Measurements from ENCODE around the gene ABHD16B. TPM values are rescaled to one million over a fixed set of nuclear protein-coding genes. Genes with fewer than 3 reads are reported as not detected.
A peak's percentile ranks its signal among the peaks of the same experiment; 100 is the strongest.

ABHD16B gene
- total and polyA plus RNA-seq, 2 of the 13 experiments (the other 11 are each of a cell fraction or from before 2014, with no cell fraction given) = not detected

DNA sequence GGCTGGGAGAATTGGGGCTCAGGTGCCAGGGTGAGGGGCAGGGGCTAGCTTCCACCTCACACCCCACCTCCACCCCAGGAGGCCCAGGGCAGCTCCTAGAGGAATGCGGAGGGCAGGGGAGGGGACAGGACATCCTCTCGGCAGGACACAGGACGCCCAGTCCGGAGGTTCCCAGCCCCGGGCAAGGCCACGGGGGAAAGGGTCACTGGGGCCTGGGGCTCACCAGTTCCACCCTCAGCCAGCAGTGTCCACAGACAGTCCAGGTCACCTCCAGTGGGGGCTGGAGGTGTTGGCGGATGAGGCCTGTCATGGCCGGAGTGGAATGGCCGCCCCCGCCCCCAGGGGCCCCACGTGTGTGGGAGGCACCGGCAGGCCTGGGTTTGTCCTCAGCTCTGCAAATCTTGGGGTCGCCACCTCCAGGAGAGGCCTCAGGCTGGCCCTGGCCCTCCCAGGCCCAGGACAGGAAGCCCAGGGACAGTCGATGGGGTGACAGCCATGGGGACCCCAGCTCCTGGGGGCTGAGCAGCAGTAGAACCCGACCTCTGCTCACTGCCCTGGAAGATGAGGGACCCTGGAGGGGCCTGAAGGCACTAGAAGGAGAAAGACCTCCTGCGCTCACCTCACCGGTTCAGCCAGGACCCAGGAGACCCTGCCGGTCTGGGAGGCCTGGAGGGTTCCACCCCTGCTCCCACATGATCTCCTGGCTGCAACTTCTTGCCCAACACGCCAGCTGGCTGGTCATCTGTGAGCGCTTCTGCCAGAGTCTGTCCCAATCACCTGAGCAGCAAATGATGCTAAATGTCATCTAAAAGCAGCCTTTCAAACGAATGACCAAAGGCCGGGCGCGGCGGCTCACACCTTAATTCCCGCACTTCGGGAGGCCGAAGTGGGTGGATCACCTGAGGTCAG, 13.0 kb upstream of the ABHD16B start (continued):
- 0 out of 2 replicates have a peak, but pooled peaks have one; percentile 8 for TF ChIP-seq SALL2 (CRISPR knock-in tag; IDR thresholded peaks at IDR 0.05)
- TF ChIP-seq HNRNPL (IDR thresholded peaks at IDR 0.05; ENCODE audit: low read depth, low read length) = 0 out of 2 replicates have a peak, but pooled peaks have one; percentile 43
- 0 out of 2 replicates have a peak, but pooled peaks have one; percentile 10 for TF ChIP-seq ZC3H4 (CRISPR knock-in tag; IDR thresholded peaks at IDR 0.05; ENCODE audit: borderline replicate concordance)
- TF ChIP-seq RORA (CRISPR knock-in tag; IDR thresholded peaks at IDR 0.05) = no peak
- TF ChIP-seq ZNF720 (CRISPR knock-in tag; IDR thresholded peaks at IDR 0.05) = no peak
- TF ChIP-seq ZBTB3 (CRISPR knock-in tag; IDR thresholded peaks at IDR 0.05; ENCODE audit: borderline replicate concordance, low read depth) = no peak
- TF ChIP-seq, protein P1, sequence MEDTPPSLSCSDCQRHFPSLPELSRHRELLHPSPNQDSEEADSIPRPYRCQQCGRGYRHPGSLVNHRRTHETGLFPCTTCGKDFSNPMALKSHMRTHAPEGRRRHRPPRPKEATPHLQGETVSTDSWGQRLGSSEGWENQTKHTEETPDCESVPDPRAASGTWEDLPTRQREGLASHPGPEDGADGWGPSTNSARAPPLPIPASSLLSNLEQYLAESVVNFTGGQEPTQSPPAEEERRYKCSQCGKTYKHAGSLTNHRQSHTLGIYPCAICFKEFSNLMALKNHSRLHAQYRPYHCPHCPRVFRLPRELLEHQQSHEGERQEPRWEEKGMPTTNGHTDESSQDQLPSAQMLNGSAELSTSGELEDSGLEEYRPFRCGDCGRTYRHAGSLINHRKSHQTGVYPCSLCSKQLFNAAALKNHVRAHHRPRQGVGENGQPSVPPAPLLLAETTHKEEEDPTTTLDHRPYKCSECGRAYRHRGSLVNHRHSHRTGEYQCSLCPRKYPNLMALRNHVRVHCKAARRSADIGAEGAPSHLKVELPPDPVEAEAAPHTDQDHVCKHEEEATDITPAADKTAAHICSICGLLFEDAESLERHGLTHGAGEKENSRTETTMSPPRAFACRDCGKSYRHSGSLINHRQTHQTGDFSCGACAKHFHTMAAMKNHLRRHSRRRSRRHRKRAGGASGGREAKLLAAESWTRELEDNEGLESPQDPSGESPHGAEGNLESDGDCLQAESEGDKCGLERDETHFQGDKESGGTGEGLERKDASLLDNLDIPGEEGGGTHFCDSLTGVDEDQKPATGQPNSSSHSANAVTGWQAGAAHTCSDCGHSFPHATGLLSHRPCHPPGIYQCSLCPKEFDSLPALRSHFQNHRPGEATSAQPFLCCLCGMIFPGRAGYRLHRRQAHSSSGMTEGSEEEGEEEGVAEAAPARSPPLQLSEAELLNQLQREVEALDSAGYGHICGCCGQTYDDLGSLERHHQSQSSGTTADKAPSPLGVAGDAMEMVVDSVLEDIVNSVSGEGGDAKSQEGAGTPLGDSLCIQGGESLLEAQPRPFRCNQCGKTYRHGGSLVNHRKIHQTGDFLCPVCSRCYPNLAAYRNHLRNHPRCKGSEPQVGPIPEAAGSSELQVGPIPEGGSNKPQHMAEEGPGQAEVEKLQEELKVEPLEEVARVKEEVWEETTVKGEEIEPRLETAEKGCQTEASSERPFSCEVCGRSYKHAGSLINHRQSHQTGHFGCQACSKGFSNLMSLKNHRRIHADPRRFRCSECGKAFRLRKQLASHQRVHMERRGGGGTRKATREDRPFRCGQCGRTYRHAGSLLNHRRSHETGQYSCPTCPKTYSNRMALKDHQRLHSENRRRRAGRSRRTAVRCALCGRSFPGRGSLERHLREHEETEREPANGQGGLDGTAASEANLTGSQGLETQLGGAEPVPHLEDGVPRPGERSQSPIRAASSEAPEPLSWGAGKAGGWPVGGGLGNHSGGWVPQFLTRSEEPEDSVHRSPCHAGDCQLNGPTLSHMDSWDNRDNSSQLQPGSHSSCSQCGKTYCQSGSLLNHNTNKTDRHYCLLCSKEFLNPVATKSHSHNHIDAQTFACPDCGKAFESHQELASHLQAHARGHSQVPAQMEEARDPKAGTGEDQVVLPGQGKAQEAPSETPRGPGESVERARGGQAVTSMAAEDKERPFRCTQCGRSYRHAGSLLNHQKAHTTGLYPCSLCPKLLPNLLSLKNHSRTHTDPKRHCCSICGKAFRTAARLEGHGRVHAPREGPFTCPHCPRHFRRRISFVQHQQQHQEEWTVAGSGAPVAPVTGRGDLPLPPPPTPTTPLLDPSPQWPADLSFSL (CRISPR knock-in tag; IDR thresholded peaks at IDR 0.05) = 0 out of 2 replicates have a peak, but pooled peaks have one; percentile 50
- TF ChIP-seq KDM3A (CRISPR knock-in tag; IDR thresholded peaks at IDR 0.05; ENCODE audit: low read depth) = no peak; the same call in 1 of the 2 replicates
- TF ChIP-seq, protein P2, sequence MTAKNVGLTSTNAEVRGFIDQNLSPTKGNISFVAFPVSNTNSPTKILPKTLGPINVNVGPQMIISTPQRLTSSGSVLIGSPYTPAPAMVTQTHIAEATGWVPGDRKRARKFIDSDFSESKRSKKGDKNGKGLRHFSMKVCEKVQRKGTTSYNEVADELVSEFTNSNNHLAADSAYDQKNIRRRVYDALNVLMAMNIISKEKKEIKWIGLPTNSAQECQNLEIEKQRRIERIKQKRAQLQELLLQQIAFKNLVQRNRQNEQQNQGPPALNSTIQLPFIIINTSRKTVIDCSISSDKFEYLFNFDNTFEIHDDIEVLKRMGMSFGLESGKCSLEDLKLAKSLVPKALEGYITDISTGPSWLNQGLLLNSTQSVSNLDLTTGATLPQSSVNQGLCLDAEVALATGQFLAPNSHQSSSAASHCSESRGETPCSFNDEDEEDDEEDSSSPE (CRISPR knock-in tag; IDR thresholded peaks at IDR 0.05) = 0 out of 2 replicates have a peak, but pooled peaks have one; percentile 14
- TF ChIP-seq ZNF337 (CRISPR knock-in tag; IDR thresholded peaks at IDR 0.05; ENCODE audit: borderline replicate concordance, low read depth) = no peak
- TF ChIP-seq ZNF326 (CRISPR knock-in tag; IDR thresholded peaks at IDR 0.05; ENCODE audit: borderline replicate concordance) = no peak
- TF ChIP-seq, protein P3, sequence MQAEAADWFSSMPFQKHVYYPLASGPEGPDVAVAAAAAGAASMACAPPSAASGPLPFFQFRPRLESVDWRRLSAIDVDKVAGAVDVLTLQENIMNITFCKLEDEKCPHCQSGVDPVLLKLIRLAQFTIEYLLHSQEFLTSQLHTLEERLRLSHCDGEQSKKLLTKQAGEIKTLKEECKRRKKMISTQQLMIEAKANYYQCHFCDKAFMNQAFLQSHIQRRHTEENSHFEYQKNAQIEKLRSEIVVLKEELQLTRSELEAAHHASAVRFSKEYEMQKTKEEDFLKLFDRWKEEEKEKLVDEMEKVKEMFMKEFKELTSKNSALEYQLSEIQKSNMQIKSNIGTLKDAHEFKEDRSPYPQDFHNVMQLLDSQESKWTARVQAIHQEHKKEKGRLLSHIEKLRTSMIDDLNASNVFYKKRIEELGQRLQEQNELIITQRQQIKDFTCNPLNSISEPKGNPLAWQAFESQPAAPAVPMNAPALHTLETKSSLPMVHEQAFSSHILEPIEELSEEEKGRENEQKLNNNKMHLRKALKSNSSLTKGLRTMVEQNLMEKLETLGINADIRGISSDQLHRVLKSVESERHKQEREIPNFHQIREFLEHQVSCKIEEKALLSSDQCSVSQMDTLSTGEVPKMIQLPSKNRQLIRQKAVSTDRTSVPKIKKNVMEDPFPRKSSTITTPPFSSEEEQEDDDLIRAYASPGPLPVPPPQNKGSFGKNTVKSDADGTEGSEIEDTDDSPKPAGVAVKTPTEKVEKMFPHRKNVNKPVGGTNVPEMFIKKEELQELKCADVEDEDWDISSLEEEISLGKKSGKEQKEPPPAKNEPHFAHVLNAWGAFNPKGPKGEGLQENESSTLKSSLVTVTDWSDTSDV (CRISPR knock-in tag; IDR thresholded peaks at IDR 0.05) = no peak
- TF ChIP-seq SRSF1 (optimal IDR thresholded peaks at IDR 0.05; ENCODE audit: low read depth, low read length) = peak; percentile 46
- no peak for TF ChIP-seq ZNF234 (CRISPR knock-in tag; conservative IDR thresholded peaks at IDR 0.05)
- no peak for TF ChIP-seq MIER3 (CRISPR knock-in tag; IDR thresholded peaks at IDR 0.05; ENCODE audit: borderline replicate concordance)
- no peak for TF ChIP-seq CENPT (CRISPR knock-in tag; IDR thresholded peaks at IDR 0.05; ENCODE audit: low read depth)
- no peak for TF ChIP-seq ZNF629 (CRISPR knock-in tag; conservative IDR thresholded peaks at IDR 0.05)
- TF ChIP-seq SNAI1 (CRISPR knock-in tag; IDR thresholded peaks at IDR 0.05; ENCODE audit: borderline replicate concordance) = no peak
- TF ChIP-seq KDM6A (CRISPR knock-in tag; IDR thresholded peaks at IDR 0.05; ENCODE audit: low read depth) = no peak

Data from HepG2 (cell line).